22Rv1 (cell line): ENCODE results near the gene ASAP2.

ENCODE experiments used
- CTCF ChIP-seq: fragments of 450-650 bp; IDR thresholded peaks from 2 replicates; pipeline ENCODE4 v1.5.1; 2017; ENCODE audit warnings: mild to moderate bottlenecking
- ZFX ChIP-seq: fragments of 450-650 bp; IDR thresholded peaks from 2 replicates; pipeline ENCODE4 v1.6.1; 2017; ENCODE audit warnings: antibody characterized with exemption, borderline replicate concordance

- TF ChIP-seq CTCF, result no peak
- no peak for TF ChIP-seq ZFX
These were observed 233.6 kb downstream of the ASAP2 start for GRCh38 chr2:9440058-9440727.
